Neural progenitor cell (in vitro differentiated cells): Measurements from ENCODE around the gene NCKAP5L.
A peak's percentile ranks its signal among the peaks of the same experiment; 100 is the strongest.

Experiments
- CTCF ChIP-seq: fragments of 200-600 bp; sonication (generic); IDR thresholded peaks from 2 replicates; pipeline ENCODE4 v1.5.1; 2017; ENCODE audit warnings: antibody characterized with exemption, mild to moderate bottlenecking
- EZH2 ChIP-seq: fragments of 200-600 bp; sonication (generic); IDR thresholded peaks from 2 replicates; pipeline ENCODE4 v1.6.1; 2017; ENCODE audit warnings: antibody characterized with exemption, mild to moderate bottlenecking, moderate library complexity

- TF ChIP-seq CTCF (peak; percentile 85), EZH2 (no peak)
Observed at GRCh38 chr12:49776413-49776812, 51.8 kb downstream of the NCKAP5L start.
